IMR-90 (cell line): Measurements from ENCODE around the gene SNRPE. TPM values are rescaled to one million over a fixed set of nuclear protein-coding genes. Genes with fewer than 3 reads are reported as not detected.
"Not testable (repeated sequence)": the region's sequence is repeated elsewhere in the genome, so short reads cannot be mapped to it uniquely, and the experiment has no call there.

Source experiments
- ATAC-seq: fragments of 200-7000 bp; cut with Tn5 transposase; 2 replicates; pipeline ENCODE4 v1.9.1; 2020; ENCODE audit warnings: low read depth, mild to moderate bottlenecking, moderate library complexity
- BruUV-seq: library from RNA; stranded (reverse); fragments of 400-500 nt; replicated peaks from 2 replicates; lab custom pipeline; 2021; lab: Mats Ljungman, UMichigan
- CTCF ChIA-PET: fragments of 300-600 bp; formaldehyde crosslinking; extraction: SDS; loops from one replicate; lab custom pipeline; 2021; ENCODE audit warnings: antibody characterized with exemption; lab: Yijun Ruan, JAX
- POLR2A ChIA-PET: fragments of 300-600 bp; sonication (Branson Sonifier 250); formaldehyde crosslinking; loops from one replicate; lab custom pipeline; 2022; ENCODE audit warnings: antibody characterized with exemption; ENCODE audit not compliant: unreplicated experiment; lab: Charles Lee
- DNase-seq: peaks from one replicate; pipeline ENCODE4 v3.0.0; 2013
- H2AFZ ChIP-seq: replicated peaks from 2 replicates; pipeline ENCODE3; 2013; ENCODE audit warnings: low read length, mild to moderate bottlenecking; ENCODE audit not compliant: poor library complexity
- H2AK5ac ChIP-seq: 2 replicates; pipeline ENCODE4 v1.6.1; 2013; ENCODE audit warnings: low read depth, low read length, inconsistent platforms
- H2AK9ac ChIP-seq: replicated peaks from 2 replicates; pipeline ENCODE3; 2013; ENCODE audit warnings: mild to moderate bottlenecking, low read depth, low read length, moderate library complexity; ENCODE audit not compliant: poor library complexity
- H2BK120ac ChIP-seq: 2 replicates; pipeline ENCODE4 v1.6.1; 2013; ENCODE audit warnings: low read depth, low read length, inconsistent platforms
- H2BK15ac ChIP-seq: 3 replicates; pipeline ENCODE4 v1.6.1; 2013; ENCODE audit warnings: low read depth, low read length, inconsistent platforms
- H2BK20ac ChIP-seq: 2 replicates; pipeline ENCODE4 v1.6.1; 2013; ENCODE audit warnings: low read depth, mild to moderate bottlenecking, inconsistent platforms, low read length, moderate library complexity
- H2BK5ac ChIP-seq: 2 replicates; pipeline ENCODE4 v1.6.1; 2013; ENCODE audit warnings: mild to moderate bottlenecking, low read depth, low read length, inconsistent platforms; ENCODE audit not compliant: poor library complexity, severe bottlenecking
- H3K14ac ChIP-seq: replicated peaks from 2 replicates; pipeline ENCODE4 v1.6.1; 2013; ENCODE audit warnings: low read depth, low read length, inconsistent platforms
- H3K18ac ChIP-seq: 2 replicates; pipeline ENCODE4 v1.6.1; 2013; ENCODE audit warnings: low read depth, low read length, control low read depth
- H3K23ac ChIP-seq: 2 replicates; pipeline ENCODE4 v1.6.1; 2013; ENCODE audit warnings: low read depth, low read length, inconsistent platforms
- H3K27ac ChIP-seq: 2 replicates; pipeline ENCODE4 v1.5.1; 2013; ENCODE audit warnings: mild to moderate bottlenecking, control low read depth, low read length; ENCODE audit not compliant: insufficient read depth
- H3K27me3 ChIP-seq: 2 replicates; pipeline ENCODE4 v1.6.1; 2013; ENCODE audit warnings: low read length; ENCODE audit not compliant: control insufficient read depth, insufficient read depth
- H3K36me3 ChIP-seq: 2 replicates; pipeline ENCODE4 v1.6.1; 2013; ENCODE audit warnings: low read length, mixed read lengths; ENCODE audit not compliant: control insufficient read depth, insufficient read depth
- H3K4ac ChIP-seq: 2 replicates; pipeline ENCODE4 v1.6.1; 2013; ENCODE audit warnings: low read depth, low read length, inconsistent platforms
- H3K4me1 ChIP-seq: 2 replicates; pipeline ENCODE4 v1.6.1; 2013; ENCODE audit warnings: low read length, mixed read lengths; ENCODE audit not compliant: control insufficient read depth, insufficient read depth
- H3K4me2 ChIP-seq: 2 replicates; pipeline ENCODE4 v1.6.1; 2013; ENCODE audit warnings: low read depth, mild to moderate bottlenecking, control low read depth, low read length, moderate library complexity
- H3K4me3 ChIP-seq: 2 replicates; pipeline ENCODE4 v1.5.1; 2013; ENCODE audit warnings: low read depth, mild to moderate bottlenecking, control low read depth, low read length, moderate library complexity; ENCODE audit not compliant: insufficient read depth
- H3K56ac ChIP-seq: 2 replicates; pipeline ENCODE4 v1.6.1; 2013; ENCODE audit warnings: low read length, inconsistent platforms; ENCODE audit not compliant: insufficient read depth; ENCODE audit errors: extremely low read depth
- H3K79me1 ChIP-seq, 2 experiments: 2 replicates each; pipeline ENCODE4 v1.6.1; 2013; ENCODE audit warnings: low read length in 2 of 2, inconsistent platforms in 1 of 2, low read depth in 1 of 2
- H3K9ac ChIP-seq: 2 replicates; pipeline ENCODE4 v1.6.1; 2013; ENCODE audit warnings: low read depth, low read length, control low read depth
- H3K9me1 ChIP-seq: 2 replicates; pipeline ENCODE4 v1.6.1; 2013; ENCODE audit warnings: low read length, inconsistent platforms; ENCODE audit not compliant: insufficient read depth
- H3K9me3 ChIP-seq: 2 replicates; pipeline ENCODE4 v1.6.1; 2013; ENCODE audit warnings: low read length; ENCODE audit not compliant: control insufficient read depth, insufficient read depth
- H4K20me1 ChIP-seq: 2 replicates; pipeline ENCODE4 v1.6.1; 2013; ENCODE audit warnings: low read length, inconsistent platforms; ENCODE audit not compliant: insufficient read depth
- H4K5ac ChIP-seq: 2 replicates; pipeline ENCODE4 v1.6.1; 2013; ENCODE audit warnings: mild to moderate bottlenecking, low read depth, low read length, control low read depth
- H4K8ac ChIP-seq, 2 experiments: 2 replicates each; pipeline ENCODE4 v1.6.1; 2013; ENCODE audit warnings: low read depth in 2 of 2, low read length in 2 of 2, control low read depth in 1 of 2, inconsistent platforms in 1 of 2
- H4K91ac ChIP-seq: 2 replicates; pipeline ENCODE4 v1.6.1; 2013; ENCODE audit warnings: low read depth, low read length, inconsistent platforms; ENCODE audit not compliant: insufficient read depth
- RAD21 ChIP-seq: IDR thresholded peaks from 2 replicates; pipeline ENCODE4 v1.6.1; 2012; ENCODE audit warnings: low read length, improper control_type of control experiment
- WGBS, 2 experiments: methylation state at CpG; one replicate each; pipeline versions ENCODE4 v1.1.5 to v1.1.7; 2013; ENCODE audit warnings: missing lambda C conversion rate in 2 of 2; ENCODE audit not compliant: insufficient read length in 1 of 2; ENCODE audit errors: extremely low coverage in 2 of 2; 5-methylcytosine and 5-hydroxymethylcytosine counted together
- dilution Hi-C: fragments of 300-500 bp; cut with HindIII; formaldehyde crosslinking; loops from one replicate; pipeline ENCODE4 v1.14.3; 2018; ENCODE audit warnings: low sequenced_read_pairs; ENCODE audit not compliant: unreplicated experiment
- in situ Hi-C: fragments of 300-500 bp; cut with MboI; formaldehyde crosslinking; loops from 3 replicates; pipeline ENCODE4 v1.14.3; 2019; ENCODE audit warnings: low sequenced_read_pairs, inconsistent platforms, mixed read lengths
- intact Hi-C: fragments of 100-400 bp; cut with micrococcal nuclease; formaldehyde crosslinking; loops from 2 replicates; pipeline ENCODE4 v1.10.0; 2022
- polyA plus RNA-seq, 3 experiments: library from polyadenylated mRNA; depleted of rRNA; stranded (reverse); fragments of >200 nt; gene quantifications; 2 replicates each; pipeline ENCODE4 v1.2.3, GENCODE V29; 2012; ENCODE audit warnings: low replicate concordance in 1 of 3
- total RNA-seq: library from RNA; depleted of rRNA; stranded (reverse); fragments of >200 nt; gene quantifications from 2 replicates; pipeline ENCODE4 v1.2.3, GENCODE V29; 2012

SNRPE gene
- total and polyA plus RNA-seq, 2 of the 4 experiments (the other 2 are of a cell fraction), result 43.6 to 219 TPM

- in situ Hi-C loops, result no loop called here
- ChIA-PET POLR2A (no interaction called here), CTCF (interaction anchor here (1.4 kb wide), 1 partner anchor 285 kb away, joined by 3 read pairs; no protein-coding TSS in a partner anchor)
- BruUV-seq, result no TSS peak
- DNase-seq (no peak), ATAC-seq (no peak)
- Histone ChIP-seq H3K9ac (no peak overlapping the region), H3K9me1 (no peaks in the 10 kb centered on the region), H4K5ac (no peak overlapping the region), H2BK15ac (no peak overlapping the region), H3K56ac (no peak overlapping the region), H3K9me3 (no peaks in the 10 kb centered on the region), H4K8ac (no peak overlapping the region), H3K18ac (no peak overlapping the region), H3K23ac (no peak overlapping the region), H3K14ac (no peak overlapping the region), H2BK20ac (no peak overlapping the region), H3K27ac (no peak overlapping the region), H2AFZ (no peak overlapping the region), H3K36me3 (peaks cover 39% of the 10 kb centered on the region), H2AK5ac (no peak overlapping the region), H3K79me1 (peaks cover 21 to 23% of the 10 kb centered on the region in 2 experiments), H3K4me2 (no peak overlapping the region), H4K20me1 (peaks cover 8% of the 10 kb centered on the region), H3K4ac (no peak overlapping the region), H2AK9ac (no peak overlapping the region), H3K4me3 (no peak overlapping the region), H2BK120ac (no peak overlapping the region), H3K4me1 (peaks cover 2% of the 10 kb centered on the region), H2BK5ac (no peak overlapping the region), H3K27me3 (no peaks in the 10 kb centered on the region), H4K91ac (no peak overlapping the region)
- WGBS, 2 experiments, result no CpG with 5 or more reads among the region's 1 CpG
- dilution Hi-C loops, result no loop called here
- TF ChIP-seq RAD21, result no peak
- intact Hi-C loops, result no loop called here
Measured at GRCh38 chr1:203843435-203843834, 18.0 kb upstream of the SNRPE start.

- CTCF ChIA-PET, H3K9ac ChIP-seq, POLR2A ChIA-PET, BruUV-seq, H2BK15ac ChIP-seq, H2AK9ac ChIP-seq, H3K18ac ChIP-seq, H2BK5ac ChIP-seq, H3K56ac ChIP-seq, H3K23ac ChIP-seq, H4K91ac ChIP-seq, H3K9me3 ChIP-seq, H3K4me3 ChIP-seq, H4K20me1 ChIP-seq, H3K27ac ChIP-seq, H3K27me3 ChIP-seq, H4K5ac ChIP-seq, DNase-seq, H4K8ac ChIP-seq, intact Hi-C loops, H2BK20ac ChIP-seq, H3K9me1 ChIP-seq, H3K4me1 ChIP-seq, H2AK5ac ChIP-seq, ATAC-seq, H3K14ac ChIP-seq, H3K4ac ChIP-seq, H3K4me2 ChIP-seq, in situ Hi-C loops, H2AFZ ChIP-seq, H2BK120ac ChIP-seq: not testable (repeated sequence)
- Histone ChIP-seq H3K79me1 (peaks cover 4 to 16% of the 10 kb centered on the region in 2 experiments; a peak in 3 of 4 replicates), H3K36me3 (peaks cover 36% of the 10 kb centered on the region)
- dilution Hi-C loops, result loop anchor here (25.0 kb wide), 2 partner anchors 284 to 534 kb away; no protein-coding TSS in a partner anchor
Measured at GRCh38 chr1:203853112-203853511, 8.3 kb upstream of the SNRPE start.
